Measurements from ENCODE around the gene SSBP1. TPM values are rescaled to one million over a fixed set of nuclear protein-coding genes. Genes with fewer than 3 reads are reported as not detected.

Gene SSBP1
- total RNA-seq, 6 donors from 2014 or later: 30.2 to 114 (median 66.8) TPM

- WGBS, 2 donors: 82 to 86% methylated on average over 20 to 24 of the region's 24 CpGs
Observed at GRCh38 chr7:141731476-141732149, 6.5 kb upstream of the SSBP1 start.

GRCh38 chr7:141737118-141737835, 881 bp upstream of the SSBP1 start:
- DNase-seq (peak in 1 of 2 donors; percentile 30), ATAC-seq (ENCODE audit: low FRiP score in 2 of 2) (peak in 1 of 2 donors; percentile 22)
- peaks cover 18 to 34% (median 27%) of the 10 kb centered on the region in 4 donors for H3K4me1 ChIP-seq
- peaks cover 5 to 27% (median 11%) of the 10 kb centered on the region in 4 donors for H3K36me3 ChIP-seq
- H3K4me3 ChIP-seq: peak overlapping the region; percentile 21 to 86 (median 68)
- H3K27me3 ChIP-seq: no peaks in the 10 kb centered on the region
- peak overlapping the region; percentile 83 to 88 (median 85) for H3K27ac ChIP-seq
- 50 to 72% methylated on average over 11 of the region's 11 CpGs for WGBS, 2 donors
- no peaks in the 10 kb centered on the region for H3K9me3 ChIP-seq
- TF ChIP-seq POLR2AphosphoS5 (IDR thresholded peaks at IDR 0.05) (no peak), CTCF (IDR thresholded peaks at IDR 0.05) (no peak), POLR2A (IDR thresholded peaks at IDR 0.05) (no peak), EP300 (IDR thresholded peaks at IDR 0.05) (no peak)

More at GRCh38 chr7:141731476-141732149, 6.5 kb upstream of the SSBP1 start:
- no peaks in the 10 kb centered on the region for H3K9me3 ChIP-seq
- DNase-seq: no peak
- peaks cover 0 to 2% (median 0%) of the 10 kb centered on the region in 4 donors for H3K4me1 ChIP-seq
- ATAC-seq (ENCODE audit: low FRiP score in 2 of 2): no peak
- H3K4me3 ChIP-seq: no peak overlapping the region
- H3K27me3 ChIP-seq: no peaks in the 10 kb centered on the region
- no peak overlapping the region for H3K27ac ChIP-seq
- no peaks in the 10 kb centered on the region for H3K36me3 ChIP-seq
- TF ChIP-seq EP300 (IDR thresholded peaks at IDR 0.05) (no peak), CTCF (IDR thresholded peaks at IDR 0.05) (peak in 1 of 6 experiments; percentile 26)

GRCh38 chr7:141738592-141739013, 445 bp downstream of the SSBP1 start:
- peaks cover 18 to 34% (median 27%) of the 10 kb centered on the region in 4 donors for H3K4me1 ChIP-seq
- H3K36me3 ChIP-seq: peaks cover 12 to 41% (median 22%) of the 10 kb centered on the region in 4 donors
- TF ChIP-seq POLR2AphosphoS5 (IDR thresholded peaks at IDR 0.05) (no peak), POLR2A (IDR thresholded peaks at IDR 0.05) (peak in 1 of 4 donors; percentile 5), EP300 (IDR thresholded peaks at IDR 0.05) (no peak), CTCF (IDR thresholded peaks at IDR 0.05) (no peak)
- 1 to 6% methylated on average over 2 to 6 of the region's 6 CpGs for WGBS, 2 donors
- DNase-seq (no peak), ATAC-seq (ENCODE audit: low FRiP score in 2 of 2) (no peak)
- no peaks in the 10 kb centered on the region for H3K9me3 ChIP-seq
- no peaks in the 10 kb centered on the region for H3K27me3 ChIP-seq
- peak overlapping the region; percentile 64 to 86 (median 76) for H3K4me3 ChIP-seq
- H3K27ac ChIP-seq: peak overlapping the region; percentile 83 to 88 (median 85)

GRCh38 chr7:141739250-141739649, 1.1 kb downstream of the SSBP1 start:
- no peaks in the 10 kb centered on the region for H3K9me3 ChIP-seq
- WGBS, 2 donors: 72 to 75% methylated on average over 3 of the region's 3 CpGs
- TF ChIP-seq CTCF (IDR thresholded peaks at IDR 0.05): no peak
- TF ChIP-seq EP300 (IDR thresholded peaks at IDR 0.05): no peak
- TF ChIP-seq POLR2AphosphoS5 (IDR thresholded peaks at IDR 0.05): no peak
- no peak for TF ChIP-seq POLR2A (IDR thresholded peaks at IDR 0.05)
- ATAC-seq (ENCODE audit: low FRiP score in 2 of 2) (no peak), DNase-seq (no peak)
- H3K4me3 ChIP-seq: peak overlapping the region in 2 of 4 donors; percentile 64 to 72
- H3K27ac ChIP-seq: peak overlapping the region in 2 of 4 donors; percentile 87 to 88
- peaks cover 18 to 47% (median 28%) of the 10 kb centered on the region in 4 donors for H3K36me3 ChIP-seq
- no peaks in the 10 kb centered on the region for H3K27me3 ChIP-seq
- H3K4me1 ChIP-seq: peaks cover 18 to 34% (median 27%) of the 10 kb centered on the region in 4 donors
